Measurements from ENCODE around the gene MYMK.

The MYMK gene

GRCh38 chr9:133485531-133486260 is 39.1 kb downstream of the MYMK start:
- no peak overlapping the region for H3K27ac ChIP-seq (ENCODE audit: low read depth, low read length)
- no peak for TF ChIP-seq EZH2phosphoT487 (IDR thresholded peaks at IDR 0.05; ENCODE audit: borderline replicate concordance, low read length)
- TF ChIP-seq, protein P1, sequence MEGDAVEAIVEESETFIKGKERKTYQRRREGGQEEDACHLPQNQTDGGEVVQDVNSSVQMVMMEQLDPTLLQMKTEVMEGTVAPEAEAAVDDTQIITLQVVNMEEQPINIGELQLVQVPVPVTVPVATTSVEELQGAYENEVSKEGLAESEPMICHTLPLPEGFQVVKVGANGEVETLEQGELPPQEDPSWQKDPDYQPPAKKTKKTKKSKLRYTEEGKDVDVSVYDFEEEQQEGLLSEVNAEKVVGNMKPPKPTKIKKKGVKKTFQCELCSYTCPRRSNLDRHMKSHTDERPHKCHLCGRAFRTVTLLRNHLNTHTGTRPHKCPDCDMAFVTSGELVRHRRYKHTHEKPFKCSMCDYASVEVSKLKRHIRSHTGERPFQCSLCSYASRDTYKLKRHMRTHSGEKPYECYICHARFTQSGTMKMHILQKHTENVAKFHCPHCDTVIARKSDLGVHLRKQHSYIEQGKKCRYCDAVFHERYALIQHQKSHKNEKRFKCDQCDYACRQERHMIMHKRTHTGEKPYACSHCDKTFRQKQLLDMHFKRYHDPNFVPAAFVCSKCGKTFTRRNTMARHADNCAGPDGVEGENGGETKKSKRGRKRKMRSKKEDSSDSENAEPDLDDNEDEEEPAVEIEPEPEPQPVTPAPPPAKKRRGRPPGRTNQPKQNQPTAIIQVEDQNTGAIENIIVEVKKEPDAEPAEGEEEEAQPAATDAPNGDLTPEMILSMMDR (IDR thresholded peaks at IDR 0.05; ENCODE audit: low read depth, low read length, poor library complexity, severe bottlenecking) = no peak
- H3K4me1 ChIP-seq (ENCODE audit: control insufficient read depth, low read length) = peaks cover 7% of the 10 kb centered on the region
- peaks cover 11% of the 10 kb centered on the region; the same call in 1 of the 2 replicates for H3K27me3 ChIP-seq (ENCODE audit: control insufficient read depth, low read length)
- H3K4me2 ChIP-seq (ENCODE audit: low read length) = peak overlapping the region; percentile 73
- H4K20me1 ChIP-seq (ENCODE audit: control insufficient read depth, insufficient read depth, low read depth, low read length) = no peaks in the 10 kb centered on the region
- no peaks in the 10 kb centered on the region for H3K9me3 ChIP-seq (ENCODE audit: control insufficient read depth, insufficient read depth, low read length)
- no peaks in the 10 kb centered on the region for H3K36me3 ChIP-seq (ENCODE audit: control insufficient read depth, low read length)
- peak overlapping the region; percentile 51 for H3K4me3 ChIP-seq (ENCODE audit: low read length)
- H3K79me2 ChIP-seq (ENCODE audit: control insufficient read depth, low read length) = no peaks in the 10 kb centered on the region
- H3K9me2 ChIP-seq (replicated peaks; ENCODE audit: control insufficient read depth, low read length) = no peaks in the 10 kb centered on the region
- H3F3A ChIP-seq (ENCODE audit: control insufficient read depth, insufficient read depth) = no peaks in the 10 kb centered on the region; the same call in 1 of the 2 replicates

DNA sequence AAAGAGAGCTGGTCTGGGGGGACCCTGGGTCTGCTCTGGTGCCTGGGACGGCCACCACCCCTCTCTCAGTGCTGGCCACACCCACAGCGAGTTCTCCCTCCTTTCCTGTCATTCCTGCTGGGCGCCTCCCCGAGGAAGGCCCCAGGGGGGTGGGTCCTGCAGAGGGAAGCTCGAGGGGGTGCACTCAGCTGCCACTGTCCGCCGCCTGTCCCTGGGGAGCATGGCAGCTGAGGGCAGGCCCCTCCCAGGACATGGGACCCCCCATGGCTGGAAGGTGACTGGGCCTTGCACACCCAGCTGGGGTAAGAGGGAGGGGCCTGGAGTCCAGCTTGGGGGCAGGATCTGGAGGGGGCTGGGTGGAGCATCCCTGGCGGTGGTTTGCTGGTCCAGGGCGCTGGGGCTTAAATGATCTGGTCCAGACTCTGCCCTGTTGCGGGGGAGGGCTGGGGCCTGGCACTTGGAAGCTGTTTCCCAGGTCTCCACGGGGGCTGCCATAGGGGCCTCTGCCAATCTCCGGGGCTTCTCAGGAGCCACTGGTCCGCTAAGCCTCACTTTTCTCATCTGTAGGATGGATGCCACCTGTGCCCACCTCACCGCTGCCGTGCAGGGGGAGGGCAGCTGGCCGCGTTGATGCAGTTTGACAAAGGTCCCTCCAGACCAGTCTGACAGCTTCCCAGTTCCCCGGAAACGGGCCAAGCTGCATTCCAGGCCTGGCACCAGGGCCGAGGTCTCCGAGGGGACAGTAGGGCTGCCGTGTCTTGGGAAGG is 39.9 kb downstream of the MYMK start:
- peaks cover 6% of the 10 kb centered on the region; the same call in 1 of the 2 replicates for H3K27me3 ChIP-seq (ENCODE audit: control insufficient read depth, low read length)
- H3K36me3 ChIP-seq (ENCODE audit: control insufficient read depth, low read length) = no peaks in the 10 kb centered on the region
- peaks cover 9% of the 10 kb centered on the region for H3K4me1 ChIP-seq (ENCODE audit: control insufficient read depth, low read length)
- H3K4me2 ChIP-seq (ENCODE audit: low read length) = no peak overlapping the region
- H3K79me2 ChIP-seq (ENCODE audit: control insufficient read depth, low read length) = no peaks in the 10 kb centered on the region
- no peaks in the 10 kb centered on the region for H4K20me1 ChIP-seq (ENCODE audit: control insufficient read depth, insufficient read depth, low read depth, low read length)
- peaks cover 2% of the 10 kb centered on the region for H3F3A ChIP-seq (ENCODE audit: control insufficient read depth, insufficient read depth)
- no peaks in the 10 kb centered on the region for H3K9me2 ChIP-seq (replicated peaks; ENCODE audit: control insufficient read depth, low read length)
- no peak overlapping the region for H3K4me3 ChIP-seq (ENCODE audit: low read length)
- H3K27ac ChIP-seq (ENCODE audit: low read depth, low read length) = no peak overlapping the region
- TF ChIP-seq, protein P1 (IDR thresholded peaks at IDR 0.05; ENCODE audit: low read depth, low read length, poor library complexity, severe bottlenecking) = no peak
- TF ChIP-seq EZH2phosphoT487 (IDR thresholded peaks at IDR 0.05; ENCODE audit: borderline replicate concordance, low read length) = no peak
- H3K9me3 ChIP-seq (ENCODE audit: control insufficient read depth, insufficient read depth, low read length) = no peaks in the 10 kb centered on the region

GRCh38 chr9:133483611-133484010 is 41.1 kb downstream of the MYMK start:
- TF ChIP-seq EZH2phosphoT487 (IDR thresholded peaks at IDR 0.05; ENCODE audit: borderline replicate concordance, low read length) = no peak
- TF ChIP-seq, protein P1 (IDR thresholded peaks at IDR 0.05; ENCODE audit: low read depth, low read length, poor library complexity, severe bottlenecking) = no peak
- peaks cover 2% of the 10 kb centered on the region for H3K36me3 ChIP-seq (ENCODE audit: control insufficient read depth, low read length)
- no peak overlapping the region for H3K4me3 ChIP-seq (ENCODE audit: low read length)
- H3K4me1 ChIP-seq (ENCODE audit: control insufficient read depth, low read length) = peaks cover 15% of the 10 kb centered on the region
- H3K9me2 ChIP-seq (replicated peaks; ENCODE audit: control insufficient read depth, low read length) = no peaks in the 10 kb centered on the region
- H3F3A ChIP-seq (ENCODE audit: control insufficient read depth, insufficient read depth) = peaks cover 4% of the 10 kb centered on the region
- no peak overlapping the region for H3K27ac ChIP-seq (ENCODE audit: low read depth, low read length)
- no peaks in the 10 kb centered on the region for H4K20me1 ChIP-seq (ENCODE audit: control insufficient read depth, insufficient read depth, low read depth, low read length)
- H3K79me2 ChIP-seq (ENCODE audit: control insufficient read depth, low read length) = peaks cover 2% of the 10 kb centered on the region
- peaks cover 4% of the 10 kb centered on the region; the same call in 1 of the 2 replicates for H3K27me3 ChIP-seq (ENCODE audit: control insufficient read depth, low read length)
- H3K9me3 ChIP-seq (ENCODE audit: control insufficient read depth, insufficient read depth, low read length) = no peaks in the 10 kb centered on the region
- no peak overlapping the region for H3K4me2 ChIP-seq (ENCODE audit: low read length)

Data from DOHH2 (cell line).